ENCODE data around the gene C11orf65.

C11orf65 gene, protein sequence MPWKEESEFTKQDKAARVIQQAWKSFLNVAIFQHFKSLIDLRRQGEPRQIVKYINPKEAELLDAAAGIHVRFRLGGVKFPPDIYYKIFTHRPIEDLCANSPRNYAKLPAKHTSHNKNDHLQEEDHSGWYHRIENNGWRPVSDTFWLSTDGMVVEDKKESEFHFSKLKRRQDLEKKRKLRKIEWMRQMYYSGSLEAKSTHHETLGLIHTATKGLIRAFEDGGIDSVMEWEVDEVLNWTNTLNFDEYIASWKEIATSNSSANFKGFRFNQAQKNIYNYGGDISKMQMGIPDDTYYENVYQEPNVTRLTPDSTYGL

DNA sequence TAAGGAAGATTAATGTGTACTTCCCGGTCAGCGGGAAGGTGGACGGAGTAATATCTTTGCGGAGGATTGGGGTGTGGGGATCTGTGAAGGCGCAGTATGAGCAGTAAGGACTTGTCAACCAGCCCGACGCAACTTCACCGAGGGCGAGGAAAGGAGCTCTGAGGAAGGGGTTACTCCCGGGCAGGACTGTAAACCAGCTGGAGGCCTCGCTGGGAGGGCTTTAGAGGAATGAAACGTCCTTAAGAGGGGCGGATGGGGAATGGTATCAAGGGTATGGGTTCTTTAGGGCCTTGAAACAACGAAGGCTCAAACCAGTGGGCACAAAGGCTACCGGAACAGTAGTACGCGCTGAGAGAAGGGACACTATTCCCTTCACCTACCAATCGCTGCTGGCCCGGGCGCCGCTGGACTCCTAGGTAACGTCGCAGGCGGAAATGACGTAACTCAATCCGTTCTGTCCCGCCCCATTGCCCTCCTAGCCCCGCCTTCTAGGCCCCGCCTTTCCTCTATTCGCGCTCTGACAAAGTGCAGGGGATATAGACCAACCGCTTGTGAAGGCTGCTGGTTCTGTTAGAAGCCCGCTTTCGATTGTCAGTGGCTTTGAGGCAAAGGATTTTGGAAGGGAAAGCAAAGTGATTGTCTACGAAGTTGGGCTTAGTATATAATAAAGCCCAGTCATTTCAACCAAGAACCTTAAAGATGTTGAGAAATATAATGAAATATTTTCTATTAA, at the start of gene C11orf65:
Gene C11orf65 (minus strand): TSS at position 439 of the 733 bp plus-strand sequence. CDS start 5,970 bp downstream, outside the sequence.
- DNase-seq, result peak; percentile 97

DNA sequence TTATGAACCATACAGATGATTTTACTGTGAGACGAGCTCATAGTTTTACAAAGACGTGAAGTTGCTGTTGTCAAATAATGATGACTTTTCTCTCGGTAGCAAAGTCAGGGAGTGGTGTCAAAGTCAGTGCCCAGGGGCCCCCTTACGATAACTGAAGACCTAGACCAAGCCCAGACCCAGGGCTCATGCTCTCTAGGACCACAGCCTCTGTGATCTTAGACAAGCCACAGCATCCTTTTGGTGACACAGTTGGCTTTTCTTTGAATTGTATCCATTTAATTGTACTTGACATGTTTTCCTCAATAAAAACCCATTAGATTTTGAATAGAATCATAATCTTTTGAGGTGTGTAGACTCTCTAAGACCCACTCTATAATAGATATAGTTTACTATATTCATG, 48.8 kb upstream of the C11orf65 start:
- no peak for DNase-seq

DNA sequence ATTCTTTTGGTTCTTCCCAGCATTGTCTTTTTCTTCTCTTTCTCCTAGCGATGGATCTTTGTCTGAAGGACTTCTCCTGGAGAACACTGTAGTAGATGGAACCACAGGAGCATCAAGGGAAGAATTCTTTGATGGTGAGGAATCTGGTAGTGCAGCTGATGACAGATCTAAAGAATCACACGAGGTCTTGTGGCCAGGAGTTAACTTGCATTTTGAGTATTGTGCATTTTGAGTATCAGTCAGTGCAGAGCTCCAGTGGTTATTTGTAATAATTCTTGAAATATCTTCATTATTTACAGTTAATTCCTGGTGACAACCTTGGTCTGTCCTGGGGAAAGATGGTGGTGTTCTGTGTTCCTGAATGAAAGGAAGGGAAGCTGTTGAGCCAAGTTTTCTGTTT, 45.4 kb upstream of the C11orf65 start:
- DNase-seq, result no peak

DNA sequence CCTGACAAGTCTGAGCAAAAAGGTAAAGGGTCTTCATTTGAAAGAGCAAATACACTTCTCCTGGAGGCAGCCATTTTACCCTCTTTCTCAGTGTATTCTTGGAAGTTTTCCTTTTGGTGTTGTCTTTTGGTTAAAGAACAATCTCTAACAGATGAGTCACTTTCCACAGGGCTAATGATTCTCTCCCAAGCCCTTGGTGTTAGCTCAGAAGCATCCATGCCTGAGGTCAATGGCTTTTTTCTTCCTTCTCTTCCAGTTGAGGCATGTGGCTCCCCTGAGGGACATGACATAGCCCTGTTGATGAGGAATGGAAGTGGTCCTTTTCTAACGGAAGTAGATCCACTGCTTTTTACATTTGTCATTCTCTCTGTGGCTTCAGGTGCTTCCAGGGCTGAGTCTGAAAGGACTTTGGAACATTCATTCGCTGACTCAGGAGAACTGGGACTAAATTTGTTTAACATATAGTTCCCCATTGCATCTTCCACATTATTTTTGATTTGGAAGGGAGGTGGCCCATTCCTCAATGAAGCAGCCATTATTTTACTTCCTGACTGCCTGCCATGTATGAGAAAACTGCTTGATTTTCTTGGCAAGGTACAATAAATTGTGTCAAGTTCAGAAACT, 44.6 kb upstream of the C11orf65 start:
- DNase-seq, result no peak

DNA sequence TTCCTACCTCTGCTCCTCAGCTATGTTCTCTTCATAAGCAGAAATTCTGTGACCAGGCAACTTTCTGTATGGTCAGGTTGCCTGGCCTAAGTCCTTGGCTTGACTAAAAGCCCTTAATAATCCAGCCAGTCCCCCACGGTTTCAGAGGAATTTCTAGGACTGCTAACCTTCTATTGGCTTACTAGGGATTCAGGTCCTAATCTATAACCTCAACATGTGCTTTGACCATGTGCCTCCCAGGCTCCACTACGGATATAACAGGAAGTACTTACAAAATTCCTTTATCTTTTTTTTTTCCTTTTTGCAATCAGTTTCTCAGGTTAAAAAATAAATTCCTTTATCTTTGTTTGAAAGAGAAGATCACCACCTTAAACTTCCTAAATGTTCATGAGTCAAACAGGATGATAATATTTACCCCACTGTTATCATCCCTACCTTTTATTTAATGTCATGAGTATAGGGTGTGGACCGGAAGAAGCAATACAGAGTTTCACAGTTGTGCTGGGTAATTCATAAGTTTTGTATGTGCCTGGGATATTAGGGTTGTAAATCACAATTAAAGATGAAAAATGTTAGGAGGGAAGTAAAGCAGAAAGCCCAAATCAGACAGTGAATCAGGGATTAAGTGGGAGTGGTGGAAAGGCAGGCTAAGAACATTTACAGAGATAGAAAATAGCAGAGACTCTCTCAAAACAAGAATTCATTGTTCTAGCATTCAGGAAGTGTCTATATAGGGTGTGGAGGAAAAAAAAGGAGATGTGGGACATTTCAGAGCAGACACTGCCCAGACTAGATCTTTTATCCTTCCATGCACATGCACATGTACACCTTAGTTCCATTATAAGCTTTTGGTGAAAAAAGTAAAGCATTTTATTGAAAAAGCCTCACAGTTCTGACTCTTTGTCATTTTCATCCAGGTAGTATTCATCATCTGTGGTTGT, 41.6 kb upstream of the C11orf65 start:
- no peak for DNase-seq

DNA sequence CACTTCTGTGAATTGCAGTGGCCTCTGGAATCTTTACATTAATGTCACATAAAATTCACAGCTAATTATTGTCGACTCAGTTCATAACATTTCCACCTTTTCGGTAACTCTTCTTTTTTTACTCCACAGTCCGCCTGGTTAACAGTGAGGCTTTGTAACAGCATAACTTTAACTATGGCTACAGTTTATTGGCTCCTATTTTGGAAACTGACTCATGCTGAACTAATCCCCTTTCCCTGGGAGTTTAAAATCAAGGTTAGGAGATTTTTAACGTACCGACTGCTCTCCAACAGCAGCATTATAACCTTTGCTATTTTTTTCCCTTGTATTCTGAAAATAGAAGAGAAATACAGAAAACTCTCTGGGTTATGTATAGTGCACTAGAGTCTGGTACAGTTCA, 34.1 kb upstream of the C11orf65 start:
- no peak for DNase-seq

DNA sequence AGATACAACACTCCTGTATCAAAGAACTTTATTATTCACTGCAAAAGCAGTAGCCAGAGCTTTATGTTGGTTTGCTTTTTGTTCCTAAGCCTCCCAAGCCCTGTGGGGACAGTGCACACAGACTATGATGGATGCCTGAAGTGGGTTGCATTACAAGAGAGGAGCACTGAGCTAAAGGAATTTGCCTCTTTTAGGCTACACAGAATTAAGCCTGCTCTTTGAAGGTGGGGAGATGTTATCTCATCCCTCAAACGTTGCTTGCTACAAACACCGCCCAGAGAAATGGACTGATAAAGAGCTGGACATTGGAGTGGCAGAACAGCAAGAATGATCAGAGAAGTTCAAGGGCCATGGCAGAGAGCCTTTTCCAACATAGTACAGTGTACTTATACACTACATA, 33.4 kb upstream of the C11orf65 start:
- DNase-seq, result no peak

DNA sequence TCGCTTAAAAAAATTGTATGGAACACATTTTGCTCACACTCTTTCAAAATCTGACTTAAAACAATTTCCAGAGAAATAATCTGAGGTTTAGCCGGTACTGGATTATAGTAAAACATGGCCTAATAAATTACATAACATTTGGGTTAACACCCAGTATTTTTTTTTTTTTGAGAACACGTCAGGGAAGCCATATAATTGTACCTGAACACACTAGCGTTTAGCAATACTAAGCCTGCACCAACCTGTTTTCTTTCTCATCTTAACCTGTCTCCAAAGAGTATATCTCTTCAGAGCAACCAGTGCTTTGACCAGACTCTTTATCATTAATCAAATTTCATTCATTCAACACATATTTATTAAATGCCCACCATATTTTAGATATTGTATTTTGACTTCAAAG, 32.8 kb upstream of the C11orf65 start:
- no peak for DNase-seq

DNA sequence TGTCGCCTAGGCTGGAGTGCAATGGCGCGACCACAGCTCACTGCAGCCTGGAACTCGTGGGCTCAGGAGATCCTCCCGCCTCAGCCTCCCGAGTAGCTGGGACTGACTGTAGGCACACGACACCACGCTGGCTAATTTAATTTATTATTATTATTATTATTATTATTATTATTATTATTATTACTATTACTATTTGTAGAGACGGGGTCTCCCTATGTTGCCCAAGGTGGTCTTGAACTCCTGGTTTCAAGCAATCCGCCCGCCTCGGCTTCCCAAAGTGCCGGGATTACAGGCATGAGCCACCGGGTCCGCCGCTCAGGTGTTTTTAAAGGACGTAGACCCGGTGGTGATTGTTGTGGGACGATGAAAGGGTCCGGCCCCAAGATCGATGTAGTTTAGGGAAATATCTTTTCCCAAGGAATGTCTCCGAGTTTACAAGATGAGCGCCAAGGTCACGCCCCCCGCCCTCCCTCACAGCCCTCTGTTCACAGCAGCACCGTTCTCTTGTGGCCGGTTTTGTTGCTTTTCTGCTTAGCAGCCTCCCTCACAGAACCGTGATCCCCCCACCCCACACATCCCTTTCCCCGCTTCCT, 31.6 kb upstream of the C11orf65 start:
- no peak for DNase-seq

DNA sequence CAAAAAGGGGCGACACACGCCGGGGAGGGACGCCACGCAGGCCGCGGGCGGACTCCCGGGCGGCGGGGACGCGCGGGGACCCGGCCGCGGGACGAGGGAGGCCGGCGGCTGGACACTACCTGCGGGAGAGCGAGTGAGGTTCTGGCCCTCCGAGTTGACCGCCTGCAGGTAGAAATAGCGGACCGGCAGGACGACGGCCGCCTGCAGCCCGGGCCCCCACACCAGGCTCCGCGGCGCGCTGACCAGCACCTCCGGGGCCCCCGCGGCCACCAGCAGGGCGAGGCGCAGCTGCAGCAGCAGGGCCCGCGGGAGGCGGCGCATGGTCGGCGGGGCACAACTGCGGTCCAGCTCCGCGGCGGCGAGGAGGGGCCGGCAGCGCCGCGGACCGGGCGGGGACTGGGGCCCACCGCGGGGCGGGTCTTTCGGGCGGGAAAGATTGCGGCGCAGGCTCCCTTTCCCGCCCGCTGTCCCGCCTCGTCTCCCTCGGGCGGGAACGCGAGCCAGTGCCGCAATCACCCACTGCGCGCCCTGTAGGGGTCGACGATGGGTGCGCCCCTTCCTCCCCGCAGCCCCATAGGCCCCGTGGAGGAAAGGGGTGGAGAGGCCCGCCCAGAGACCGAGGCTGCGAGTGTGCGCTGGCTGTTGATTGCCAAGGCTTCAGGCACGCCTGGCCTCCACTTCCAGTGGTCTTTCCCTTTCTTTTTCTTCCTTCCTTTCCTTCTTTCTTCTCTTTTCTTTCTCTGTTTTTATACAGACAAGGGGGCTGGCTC, 30.9 kb upstream of the C11orf65 start, which contains the start of gene POGLUT3:
Gene POGLUT3 (minus strand): TSS at position 339 of the 770 bp plus-strand sequence. CDS start 18 bp downstream, at position 321.
- peak; percentile 81 for DNase-seq

DNA sequence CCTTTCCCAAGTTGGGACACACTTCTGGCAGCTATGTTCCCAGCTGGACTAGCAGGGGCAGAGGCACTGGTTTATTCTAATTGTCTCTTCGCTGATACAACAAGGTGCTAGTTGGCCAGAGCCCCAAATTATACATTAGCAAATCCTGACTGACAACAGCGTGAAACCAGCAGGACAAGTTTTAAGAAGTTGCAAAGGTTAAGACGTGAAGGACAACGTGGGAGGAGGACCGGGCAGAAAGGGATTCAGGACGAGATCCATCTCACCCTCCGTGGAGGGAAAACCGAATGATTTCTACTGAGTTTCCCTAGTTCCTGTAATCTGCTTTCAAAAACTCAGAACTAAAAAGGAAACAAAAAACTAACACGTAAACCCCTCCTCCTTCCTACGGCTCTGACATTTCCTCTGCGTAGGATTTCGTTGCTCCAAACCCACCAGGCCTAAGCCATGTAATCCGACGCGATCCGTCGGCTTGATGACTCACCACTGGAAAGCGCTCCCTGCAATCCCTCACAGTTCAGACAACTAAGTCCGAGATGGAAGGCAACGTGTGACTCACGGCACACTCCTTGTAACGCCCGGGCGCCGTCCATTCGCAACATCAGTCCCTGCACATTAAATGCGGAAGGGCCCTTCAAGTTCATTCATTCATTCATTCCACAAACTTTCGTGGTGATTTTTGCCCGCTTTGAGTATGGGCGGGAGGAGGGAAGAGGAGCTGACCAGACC, 30.2 kb upstream of the C11orf65 start:
- DNase-seq, result peak; percentile 68

DNA sequence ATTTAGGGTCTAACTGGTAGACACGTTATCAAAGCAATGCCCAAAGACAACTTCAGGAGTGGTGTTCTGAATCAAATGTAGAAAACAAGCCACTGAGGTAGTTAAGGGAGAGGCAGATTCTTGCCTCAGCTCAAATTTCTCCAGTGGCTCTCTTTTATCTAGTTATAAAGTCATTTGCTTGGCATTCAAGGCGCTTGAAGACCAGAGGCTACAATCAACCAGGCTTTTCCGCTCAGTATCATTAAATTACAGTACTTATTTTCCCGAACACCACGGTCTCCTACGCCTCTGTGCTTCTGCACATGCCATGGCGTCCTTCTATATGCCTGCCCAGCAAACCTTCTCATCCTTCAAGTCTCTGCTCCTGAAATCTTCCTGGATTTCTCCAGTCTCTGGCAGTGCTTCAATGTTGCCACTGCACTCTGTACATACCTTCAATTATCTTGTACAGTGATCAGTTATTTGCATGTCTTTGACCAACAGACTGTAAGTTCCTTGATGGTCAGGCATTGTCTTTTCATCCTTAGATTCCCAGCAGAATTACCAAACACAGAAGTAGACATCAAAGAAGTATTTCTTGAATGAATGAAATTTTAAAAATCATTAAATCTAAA, 29.4 kb upstream of the C11orf65 start:
- no peak for DNase-seq

DNA sequence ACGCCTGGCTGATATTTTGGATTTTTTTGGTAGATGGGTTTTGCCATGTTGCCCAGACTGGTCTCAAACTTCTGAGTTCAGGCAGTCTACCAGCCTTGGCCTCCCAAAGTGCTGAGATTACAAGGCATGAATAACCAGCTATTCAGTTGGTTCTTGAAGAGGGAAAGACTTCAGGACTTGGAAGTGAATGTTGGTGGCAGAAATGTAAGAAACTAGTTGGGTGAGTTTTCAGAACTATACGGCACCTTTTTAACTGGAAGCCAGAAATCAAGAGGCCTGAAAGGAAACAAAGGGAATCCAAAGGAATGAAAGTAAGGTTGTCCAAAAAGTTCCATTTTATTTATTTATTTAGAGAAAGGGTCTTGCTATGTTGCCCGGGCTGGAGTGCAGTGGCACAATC, 28.0 kb upstream of the C11orf65 start:
- no peak for DNase-seq

DNA sequence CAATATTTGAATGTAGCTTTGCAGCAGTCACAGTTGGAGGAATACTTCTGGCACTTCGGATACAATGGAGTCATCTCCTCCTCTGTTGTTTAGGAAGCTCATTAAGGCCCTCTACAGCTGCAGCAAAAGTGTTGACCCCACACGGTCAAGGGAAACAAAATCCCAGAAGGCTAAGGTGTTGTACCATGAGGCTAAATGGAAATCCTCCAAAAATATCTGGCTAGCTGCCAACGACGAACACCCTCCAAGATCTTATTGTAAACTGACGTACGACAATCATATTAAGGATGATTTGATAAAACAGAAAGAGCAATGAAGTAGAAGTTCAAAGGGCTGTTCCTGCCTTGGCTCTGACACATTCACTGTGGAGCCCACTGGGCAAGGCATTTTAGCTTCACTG, 26.9 kb upstream of the C11orf65 start:
- no peak for DNase-seq

DNA sequence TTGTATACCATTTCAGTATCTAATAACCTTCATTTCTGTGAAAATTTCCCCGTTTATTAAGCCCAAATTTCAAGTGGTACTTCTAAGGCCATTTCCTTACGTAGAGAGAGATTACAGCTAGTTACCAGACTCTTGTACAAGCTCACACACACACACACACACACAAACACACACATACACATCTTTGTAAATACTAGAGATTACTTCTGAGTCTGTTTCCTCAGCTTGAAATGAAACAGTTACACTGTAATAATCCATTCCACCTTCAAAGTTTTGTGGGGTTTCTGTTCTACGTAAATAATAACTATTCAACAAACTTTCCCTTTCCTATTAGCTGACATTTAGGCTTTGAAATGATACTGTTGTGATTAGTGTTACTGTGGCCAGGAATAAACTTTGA, 24.6 kb upstream of the C11orf65 start:
- DNase-seq, result no peak

DNA sequence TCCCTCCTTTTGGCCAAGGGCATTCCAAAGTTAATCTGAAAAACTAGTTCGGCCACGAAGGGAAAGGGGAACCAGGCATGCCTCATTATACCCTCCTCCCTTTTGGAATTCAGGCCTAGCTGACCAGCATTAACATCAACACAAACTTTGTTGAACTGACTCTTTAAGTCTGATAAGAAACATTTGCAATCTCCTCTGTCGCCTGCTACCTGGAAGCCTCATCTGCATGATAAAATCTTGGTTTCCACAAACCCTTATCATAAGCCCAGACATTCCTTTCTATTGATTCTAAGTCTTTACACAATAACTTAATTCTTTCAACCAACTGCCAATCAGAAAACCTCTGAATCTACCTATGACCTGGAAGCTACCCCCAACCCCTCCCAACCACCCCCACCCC, 19.5 kb upstream of the C11orf65 start:
- no peak for DNase-seq

DNA sequence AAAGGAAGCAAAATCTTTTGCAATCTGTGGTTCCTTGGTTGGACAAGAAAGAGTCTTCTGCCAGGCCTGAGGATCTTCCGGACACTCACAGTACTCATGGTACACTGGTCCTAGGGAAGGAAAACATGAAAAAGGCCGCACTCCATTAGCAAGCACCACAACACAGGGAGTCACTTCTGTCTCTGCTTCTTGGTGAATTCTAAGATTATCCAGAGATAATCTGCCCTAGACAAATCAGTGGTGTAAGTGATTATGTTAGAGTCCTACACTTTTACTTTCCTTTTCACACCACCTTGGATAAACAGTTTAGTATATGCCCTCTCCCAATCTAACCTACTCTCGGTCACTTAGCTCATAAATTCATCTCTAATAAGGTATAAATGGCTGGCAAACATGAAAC, 19.0 kb upstream of the C11orf65 start:
- no peak for DNase-seq

DNA sequence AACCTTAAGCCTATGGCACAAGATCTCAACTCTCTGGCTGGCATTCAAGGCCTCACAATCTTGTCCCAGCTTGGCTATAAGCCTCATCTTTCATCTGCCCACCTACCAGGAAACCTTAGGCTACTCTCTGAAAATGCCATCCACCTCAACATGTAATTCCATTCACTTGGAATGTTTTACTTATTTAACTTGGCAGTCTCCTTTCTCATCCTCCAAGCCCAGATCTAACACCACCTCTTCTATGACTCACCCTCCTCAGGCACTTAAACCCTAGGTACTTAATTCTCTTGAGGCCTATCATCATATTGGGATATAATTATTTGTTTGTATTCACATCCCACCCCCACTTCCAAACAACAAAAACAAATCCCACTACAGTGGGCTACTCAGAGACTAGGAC, 15.8 kb upstream of the C11orf65 start:
- DNase-seq, result no peak

DNA sequence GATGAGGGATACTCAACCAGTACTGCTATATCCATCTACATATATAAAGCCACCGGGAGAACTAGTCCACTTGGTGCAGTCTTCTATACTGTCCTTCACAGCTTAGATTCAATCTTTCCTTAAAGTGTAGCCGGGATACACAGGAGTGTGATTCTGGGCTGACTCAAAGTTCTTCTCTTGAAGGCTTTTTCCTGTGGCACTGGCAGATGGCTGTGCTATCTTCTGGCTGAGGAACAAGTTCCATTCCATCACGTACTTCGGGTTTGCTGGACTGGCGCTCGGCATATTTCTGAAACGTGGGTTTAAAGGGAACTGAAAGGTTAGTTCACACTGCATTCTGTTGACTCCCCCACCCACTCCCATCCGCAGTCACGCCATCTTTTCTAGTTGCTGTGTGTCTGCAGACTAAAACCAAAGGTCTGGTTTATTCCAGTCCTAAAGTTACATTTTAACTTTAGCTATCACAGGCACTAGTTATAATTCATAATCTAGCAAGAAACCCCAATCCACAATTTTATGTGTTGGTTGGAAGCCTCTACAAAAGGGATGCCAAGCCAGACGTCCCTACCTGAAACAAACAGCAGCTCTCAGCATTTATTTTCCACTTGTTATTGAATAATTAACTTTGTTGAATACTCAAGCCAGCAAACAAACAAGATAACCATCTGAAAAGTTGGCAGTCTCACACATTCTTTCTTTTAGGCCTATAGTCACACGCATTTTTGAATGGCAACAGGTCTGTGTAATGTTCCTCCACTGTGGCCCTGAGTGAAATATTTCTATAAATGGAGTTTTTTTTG, 7.5 kb upstream of the C11orf65 start:
- DNase-seq, result no peak

DNA sequence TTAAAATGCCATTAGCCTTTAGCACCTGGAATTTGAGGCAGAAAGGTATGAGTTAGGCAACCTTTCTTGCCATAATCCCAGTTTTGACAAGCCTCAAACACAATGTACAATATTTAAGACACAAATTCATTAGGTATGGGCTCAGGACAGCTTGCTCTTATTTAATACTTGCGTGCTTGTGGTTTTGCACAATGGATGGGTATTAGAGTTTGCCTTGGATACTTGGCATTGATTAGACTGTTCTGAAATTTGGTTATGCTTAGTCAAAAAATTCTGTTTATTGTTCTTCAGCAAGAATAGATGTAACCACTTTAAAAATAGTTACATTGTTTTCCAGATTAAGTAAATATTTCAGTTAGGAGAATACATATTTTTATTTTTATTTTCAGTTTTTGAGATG, 5.4 kb upstream of the C11orf65 start:
- no peak for DNase-seq
